Stimulated activated CD8-positive, alpha-beta memory T cell treated with anti-CD3 and anti-CD28 coated beads, Interleukin-12 subunit alpha, Interleukin-12 subunit beta, amount 100 ng/mL, for 1 hour (primary cell): Measurements from ENCODE around the gene ZNF557.

Source experiments
- DNase-seq: peaks from one replicate; pipeline ENCODE4 v3.0.0-alpha.2; 2020; ENCODE audit warnings: low read depth

Gene ZNF557

GRCh38 chr19:7125221-7125620, 55.7 kb downstream of the ZNF557 start:
- DNase-seq: no peak

- DNase-seq: no peak
Measured at GRCh38 chr19:7126132-7126531, 56.6 kb downstream of the ZNF557 start.

- no peak for DNase-seq
Measured at GRCh38 chr19:7130043-7130442, 60.5 kb downstream of the ZNF557 start.

- no peak for DNase-seq
Measured at GRCh38 chr19:7132054-7132453, 62.6 kb downstream of the ZNF557 start.

GRCh38 chr19:7137120-7137519, 67.6 kb downstream of the ZNF557 start:
- DNase-seq: no peak
